ENCODE results near the gene BAAT.

Gene BAAT

DNA sequence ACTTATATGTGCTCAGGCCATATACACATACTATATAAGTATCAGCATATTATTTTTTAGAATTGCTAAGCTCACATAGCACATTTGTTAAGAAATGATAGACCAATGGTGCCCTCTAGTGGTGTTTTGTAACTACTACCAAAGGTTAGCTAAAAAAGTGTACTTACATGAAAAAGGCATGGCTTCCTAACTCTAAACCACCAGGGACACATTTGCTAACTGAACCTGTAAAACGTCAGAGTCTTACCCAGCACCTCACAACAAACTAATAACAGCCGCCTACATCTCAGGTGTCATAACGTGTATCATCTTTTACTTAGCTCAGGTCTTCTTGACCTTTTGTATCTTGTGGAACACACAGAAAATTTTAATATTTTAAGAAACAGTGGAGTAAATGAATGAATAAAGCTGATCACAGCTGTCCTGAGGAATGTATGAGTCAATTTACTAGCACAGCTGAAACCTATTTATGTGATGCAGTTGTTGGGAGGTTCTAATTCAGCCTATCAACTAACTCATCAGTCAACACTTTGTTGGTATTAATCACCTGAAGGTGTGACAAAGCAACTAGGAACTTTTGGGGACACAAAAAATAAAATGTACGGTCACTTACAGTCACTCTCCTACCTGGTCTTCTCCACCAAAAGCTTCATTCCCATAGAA lies 72.9 kb downstream of the BAAT start:
- no peak for DNase-seq

DNA sequence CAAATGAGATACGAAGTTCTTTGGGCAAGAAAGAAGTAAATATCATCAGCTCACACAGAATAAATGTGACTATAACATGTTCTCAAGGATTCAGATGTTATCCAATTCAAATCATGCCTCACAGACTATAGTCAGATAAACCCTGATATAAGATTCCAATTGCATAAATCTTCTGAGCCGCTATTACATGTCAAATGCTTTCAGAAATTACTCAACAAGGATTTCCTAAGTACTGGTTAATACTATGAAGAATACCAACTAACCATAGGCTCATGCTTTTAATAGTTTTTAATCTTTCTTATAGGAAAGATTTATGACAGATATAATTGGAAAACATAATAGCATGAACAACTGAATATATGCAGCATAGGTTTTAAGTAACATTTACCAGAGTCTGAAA lies 73.6 kb downstream of the BAAT start:
- no peak for DNase-seq

Measured in islet precursor cell (in vitro differentiated cells).